Measurements from ENCODE around the gene EIF5A. TPM values are rescaled to one million over a fixed set of nuclear protein-coding genes. Genes with fewer than 3 reads are reported as not detected.

EIF5A gene
- total RNA-seq, 4 donors from 2014 or later: 94.4 to 128 (median 120) TPM

DNA sequence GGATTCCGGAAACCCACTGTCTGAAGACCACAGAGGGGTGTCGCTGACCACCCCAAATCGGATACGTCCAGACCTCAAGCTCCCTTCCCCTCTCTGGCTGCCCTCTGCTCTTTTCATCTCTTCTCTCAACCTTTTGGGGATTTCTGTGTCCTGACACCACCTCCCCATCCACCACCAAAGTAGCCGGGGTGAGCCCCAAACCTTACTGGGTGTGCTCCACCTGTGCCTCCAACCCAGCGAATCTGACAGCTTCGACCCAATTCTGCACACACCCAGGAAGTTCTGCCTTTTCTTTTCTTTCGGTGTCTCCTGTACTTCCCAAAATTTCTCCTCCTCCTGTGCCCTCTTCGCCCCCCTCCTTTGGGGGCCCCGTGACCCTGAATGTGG is 45.1 kb downstream of the EIF5A start:
- H3K4me1 ChIP-seq: peaks cover 5 to 54% (median 24%) of the 10 kb centered on the region in 4 donors
- no peak for TF ChIP-seq POLR2A (IDR thresholded peaks at IDR 0.05)
- TF ChIP-seq, protein P1, sequence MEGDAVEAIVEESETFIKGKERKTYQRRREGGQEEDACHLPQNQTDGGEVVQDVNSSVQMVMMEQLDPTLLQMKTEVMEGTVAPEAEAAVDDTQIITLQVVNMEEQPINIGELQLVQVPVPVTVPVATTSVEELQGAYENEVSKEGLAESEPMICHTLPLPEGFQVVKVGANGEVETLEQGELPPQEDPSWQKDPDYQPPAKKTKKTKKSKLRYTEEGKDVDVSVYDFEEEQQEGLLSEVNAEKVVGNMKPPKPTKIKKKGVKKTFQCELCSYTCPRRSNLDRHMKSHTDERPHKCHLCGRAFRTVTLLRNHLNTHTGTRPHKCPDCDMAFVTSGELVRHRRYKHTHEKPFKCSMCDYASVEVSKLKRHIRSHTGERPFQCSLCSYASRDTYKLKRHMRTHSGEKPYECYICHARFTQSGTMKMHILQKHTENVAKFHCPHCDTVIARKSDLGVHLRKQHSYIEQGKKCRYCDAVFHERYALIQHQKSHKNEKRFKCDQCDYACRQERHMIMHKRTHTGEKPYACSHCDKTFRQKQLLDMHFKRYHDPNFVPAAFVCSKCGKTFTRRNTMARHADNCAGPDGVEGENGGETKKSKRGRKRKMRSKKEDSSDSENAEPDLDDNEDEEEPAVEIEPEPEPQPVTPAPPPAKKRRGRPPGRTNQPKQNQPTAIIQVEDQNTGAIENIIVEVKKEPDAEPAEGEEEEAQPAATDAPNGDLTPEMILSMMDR (IDR thresholded peaks at IDR 0.05): peak in 3 of 6 experiments; percentile 41 to 54 (median 52)

DNA sequence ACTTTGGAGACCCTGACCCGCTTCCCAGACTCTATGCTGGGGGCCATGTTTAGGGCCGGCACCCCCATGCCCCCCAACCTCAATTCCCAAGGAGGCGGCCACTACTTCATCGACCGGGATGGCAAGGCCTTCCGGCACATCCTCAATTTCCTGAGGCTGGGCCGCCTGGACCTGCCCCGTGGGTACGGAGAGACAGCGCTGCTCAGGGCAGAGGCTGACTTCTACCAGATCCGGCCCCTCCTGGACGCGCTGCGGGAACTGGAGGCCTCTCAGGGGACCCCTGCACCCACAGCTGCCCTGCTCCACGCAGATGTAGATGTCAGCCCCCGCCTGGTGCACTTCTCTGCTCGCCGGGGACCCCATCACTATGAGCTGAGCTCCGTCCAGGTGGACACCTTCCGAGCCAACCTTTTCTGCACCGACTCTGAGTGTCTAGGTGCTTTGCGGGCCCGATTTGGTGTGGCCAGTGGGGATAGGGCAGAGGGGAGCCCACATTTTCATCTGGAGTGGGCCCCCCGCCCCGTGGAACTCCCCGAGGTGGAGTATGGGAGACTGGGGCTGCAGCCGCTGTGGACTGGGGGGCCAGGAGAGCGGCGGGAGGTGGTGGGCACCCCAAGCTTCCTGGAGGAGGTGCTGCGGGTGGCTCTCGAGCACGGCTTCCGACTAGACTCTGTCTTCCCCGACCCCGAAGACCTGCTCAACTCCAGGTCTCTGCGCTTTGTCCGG is 45.6 kb downstream of the EIF5A start:
- H3K4me1 ChIP-seq: peaks cover 5 to 54% (median 24%) of the 10 kb centered on the region in 4 donors
- DNase-seq: no peak
- H3K4me3 ChIP-seq: peak overlapping the region in 3 of 4 donors; percentile 66 to 84 (median 80)
- H3K36me3 ChIP-seq: no peaks in the 10 kb centered on the region
- H3K27me3 ChIP-seq: no peaks in the 10 kb centered on the region
- TF ChIP-seq, protein P1 (IDR thresholded peaks at IDR 0.05): no peak
- TF ChIP-seq POLR2A (IDR thresholded peaks at IDR 0.05): no peak
- no peaks in the 10 kb centered on the region for H3K9me3 ChIP-seq
- H3K27ac ChIP-seq: peak overlapping the region in 2 of 4 donors; percentile 95 to 96

More for the DNA sequence above, 45.1 kb downstream of the EIF5A start:
- DNase-seq: no peak
- Histone ChIP-seq H3K36me3 (no peaks in the 10 kb centered on the region), H3K4me3 (peak overlapping the region; percentile 66 to 84 (median 74)), H3K9me3 (no peaks in the 10 kb centered on the region), H3K27me3 (no peaks in the 10 kb centered on the region), H3K27ac (peak overlapping the region; percentile 83 to 98 (median 96))

DNA sequence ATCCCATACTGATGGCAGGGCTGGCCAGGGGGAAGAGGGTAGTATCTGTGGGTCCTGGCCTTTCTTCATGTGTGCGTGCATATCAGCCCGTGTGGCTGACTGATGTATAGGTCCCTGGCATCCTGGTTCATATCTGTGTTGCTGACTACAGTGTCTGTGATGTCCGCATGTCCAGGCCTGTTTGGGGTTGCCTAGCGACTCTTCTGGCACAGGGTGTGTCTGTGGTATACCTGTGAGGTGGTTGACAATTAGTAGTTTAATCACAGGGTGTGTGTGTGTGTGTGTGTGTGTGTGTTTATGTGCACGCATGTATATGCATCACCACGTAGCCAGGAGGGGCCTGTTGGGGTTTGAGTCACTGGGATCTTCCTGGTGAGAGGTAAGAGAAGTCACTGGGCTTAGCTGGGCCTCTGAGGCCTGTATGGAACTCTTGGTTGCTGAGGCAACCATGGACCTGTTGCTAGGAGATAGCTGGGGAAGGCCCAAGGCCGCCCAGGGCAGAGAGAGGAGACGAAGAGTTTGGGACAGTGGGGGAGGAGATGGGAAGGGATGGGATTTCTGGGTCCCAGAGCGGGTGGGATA is 46.9 kb downstream of the EIF5A start:
- Histone ChIP-seq H3K36me3 (no peaks in the 10 kb centered on the region), H3K4me3 (no peak overlapping the region), H3K27ac (peak overlapping the region in 1 of 4 donors; percentile 12), H3K9me3 (no peaks in the 10 kb centered on the region), H3K4me1 (peaks cover 5 to 54% (median 24%) of the 10 kb centered on the region in 4 donors), H3K27me3 (no peaks in the 10 kb centered on the region)
- DNase-seq: no peak
- TF ChIP-seq, protein P1 (IDR thresholded peaks at IDR 0.05): no peak
- TF ChIP-seq POLR2A (IDR thresholded peaks at IDR 0.05): no peak

DNA sequence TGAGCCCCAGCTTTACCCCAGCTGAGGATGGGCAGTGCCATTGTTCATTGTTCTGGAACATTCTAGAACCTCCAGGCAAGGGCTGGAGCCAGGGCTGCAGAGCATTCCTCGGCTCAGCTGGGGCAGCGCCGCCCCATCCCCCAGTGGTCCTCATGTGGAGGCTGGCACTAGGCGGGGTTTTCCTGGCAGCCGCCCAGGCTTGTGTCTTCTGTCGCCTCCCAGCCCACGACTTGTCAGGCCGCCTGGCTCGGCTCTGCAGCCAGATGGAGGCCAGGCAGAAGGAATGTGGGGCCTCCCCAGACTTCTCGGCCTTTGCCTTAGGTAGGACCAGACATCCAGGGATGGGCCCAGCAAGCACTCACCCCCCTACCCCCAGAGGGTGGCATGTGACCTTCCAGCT is 47.6 kb downstream of the EIF5A start, which contains the start of gene TMEM95:
Gene TMEM95, plus strand, starts transcription at position 104 of the 400 bp plus-strand sequence. Its CDS starts 49 bp downstream, at position 153.
- Histone ChIP-seq H3K36me3 (no peaks in the 10 kb centered on the region), H3K27ac (peak within 1 kb of the TSS in 2 of 4 donors; percentile 43 to 46), H3K9me3 (no peaks in the 10 kb centered on the region), H3K27me3 (no peaks in the 10 kb centered on the region), H3K4me1 (peaks cover 5 to 50% (median 20%) of the 10 kb centered on the region in 4 donors), H3K4me3 (no peak within 1 kb of the TSS)
- no peak for TF ChIP-seq POLR2A (IDR thresholded peaks at IDR 0.05)
- TF ChIP-seq, protein P1 (IDR thresholded peaks at IDR 0.05): no peak
- no peak for DNase-seq

DNA sequence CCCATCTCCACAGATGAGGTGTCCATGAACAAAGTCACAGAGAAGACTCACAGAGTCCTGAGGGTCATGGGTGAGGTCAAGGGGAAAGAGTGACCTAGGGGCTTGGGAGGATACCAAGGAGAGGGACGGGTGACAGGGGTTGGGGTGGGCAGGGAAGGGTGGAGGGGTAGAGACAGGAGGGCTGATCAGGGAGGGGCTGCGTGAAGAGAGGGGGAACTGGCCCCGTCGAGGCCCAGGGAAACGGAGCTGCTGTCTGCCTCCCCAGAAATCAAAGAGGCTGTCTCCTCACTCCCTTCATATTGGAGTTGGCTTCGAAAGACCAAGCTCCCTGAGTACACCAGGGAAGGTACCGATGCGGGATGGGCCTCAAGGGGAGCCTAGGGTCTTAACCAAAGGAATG is 48.1 kb downstream of the EIF5A start:
- H3K9me3 ChIP-seq: no peaks in the 10 kb centered on the region
- no peaks in the 10 kb centered on the region for H3K36me3 ChIP-seq
- no peaks in the 10 kb centered on the region for H3K27me3 ChIP-seq
- DNase-seq: no peak
- TF ChIP-seq, protein P1 (IDR thresholded peaks at IDR 0.05): no peak
- no peak for TF ChIP-seq POLR2A (IDR thresholded peaks at IDR 0.05)
- peaks cover 2 to 44% (median 14%) of the 10 kb centered on the region in 4 donors for H3K4me1 ChIP-seq
- H3K27ac ChIP-seq: peak overlapping the region in 1 of 4 donors; percentile 46
- no peak overlapping the region for H3K4me3 ChIP-seq

Data from Peyer's patch (tissue), 4 donors.